RWPE1 (cell line): ENCODE results near the gene HTRA2.

Experiments used
- CTCF ChIA-PET: fragments of 350-600 bp; sonication (Branson Sonifier 250); formaldehyde crosslinking; extraction: SDS; loops from one replicate; lab custom pipeline; 2021; lab: Yijun Ruan, JAX
- POLR2A ChIA-PET: fragments of 400-600 bp; formaldehyde crosslinking; extraction: SDS; loops from one replicate; lab custom pipeline; 2020; ENCODE audit warnings: antibody characterized with exemption; ENCODE audit not compliant: low non-redundant PET; lab: Yijun Ruan, JAX
- DNase-seq: peaks from one replicate; pipeline ENCODE4 v3.0.0; 2012; ENCODE audit warnings: low spot score
- H3K27ac ChIP-seq: fragments of 450-650 bp; 2 replicates; pipeline ENCODE4 v1.5.1; 2017
- CTCF ChIP-seq: fragments of 450-650 bp; conservative IDR thresholded peaks from 2 replicates; pipeline ENCODE4 v1.5.1; 2017; ENCODE audit warnings: low read depth, mild to moderate bottlenecking

HTRA2 gene

GRCh38 chr2:74554820-74555531 lies 25.2 kb downstream of the HTRA2 start:
- H3K27ac ChIP-seq: peak overlapping the region; percentile 58
- TF ChIP-seq CTCF: no peak
- ChIA-PET CTCF (no interaction called here), POLR2A (no interaction called here)
- DNase-seq: no peak

GRCh38 chr2:74555610-74556103 lies 25.9 kb downstream of the HTRA2 start:
- no peak for TF ChIP-seq CTCF
- ChIA-PET CTCF (no interaction called here), POLR2A (no interaction called here)
- no peak for DNase-seq
- no peak overlapping the region for H3K27ac ChIP-seq

- no peak for TF ChIP-seq CTCF
- POLR2A ChIA-PET: no interaction called here
- H3K27ac ChIP-seq: no peak overlapping the region
- CTCF ChIA-PET: no interaction called here
- no peak for DNase-seq
These were observed 26.4 kb downstream of the HTRA2 start for GRCh38 chr2:74556159-74556558.

- ChIA-PET POLR2A (no interaction called here), CTCF (no interaction called here)
- no peak for TF ChIP-seq CTCF
- no peak for DNase-seq
- no peak overlapping the region for H3K27ac ChIP-seq
These were observed 27.2 kb downstream of the HTRA2 start for GRCh38 chr2:74556831-74557370.

- CTCF ChIA-PET: interaction anchor here (1.1 kb wide), 1 partner anchor 223 kb away, joined by 5 read pairs; no protein-coding TSS in a partner anchor
- POLR2A ChIA-PET: no interaction called here
- H3K27ac ChIP-seq: no peak overlapping the region
- TF ChIP-seq CTCF: no peak
- no peak for DNase-seq
These were observed 28.8 kb downstream of the HTRA2 start for GRCh38 chr2:74558284-74559230.

- DNase-seq: no peak
- no peak overlapping the region for H3K27ac ChIP-seq
- CTCF ChIA-PET: interaction anchor here (0.7 kb wide), 1 partner anchor 61 kb away, joined by 3 read pairs; no protein-coding TSS in a partner anchor
- POLR2A ChIA-PET: no interaction called here
- TF ChIP-seq CTCF: no peak
These were observed 30.2 kb downstream of the HTRA2 start for GRCh38 chr2:74559912-74560311.
